IgD-negative memory B cell (primary cell): ENCODE results near the gene BLOC1S1. TPM values are rescaled to one million over a fixed set of nuclear protein-coding genes. Genes with fewer than 3 reads are reported as not detected.
A peak's percentile ranks its signal among the peaks of the same experiment; 100 is the strongest.

ENCODE experiments used
- H3K27ac Mint-ChIP-seq, 3 donors: one replicate each; pipeline ENCODE4 v1.8.0; 2020 to 2022; ENCODE audit warnings: mild to moderate bottlenecking in 3 of 3, mixed read lengths in 3 of 3, moderate library complexity in 1 of 3
- H3K27me3 Mint-ChIP-seq: one replicate; pipeline ENCODE4 v1.8.0; 2021; ENCODE audit warnings: mixed read lengths
- H3K36me3 Mint-ChIP-seq: one replicate; pipeline ENCODE4 v1.8.0; 2020; ENCODE audit warnings: mild to moderate bottlenecking, mixed read lengths
- H3K4me1 Mint-ChIP-seq, 3 donors: one replicate each; pipeline ENCODE4 v1.8.0; 2020 to 2022; ENCODE audit warnings: mixed read lengths in 3 of 3, mild to moderate bottlenecking in 1 of 3
- H3K4me3 Mint-ChIP-seq, 4 donors: one replicate each; pipeline ENCODE4 v1.8.0; 2020 to 2022; ENCODE audit warnings: mild to moderate bottlenecking in 4 of 4, mixed read lengths in 4 of 4, moderate library complexity in 3 of 4
- H3K9me3 Mint-ChIP-seq, 3 donors: one replicate each; pipeline ENCODE4 v1.8.0; 2020 to 2021; ENCODE audit warnings: mixed read lengths in 3 of 3, mild to moderate bottlenecking in 1 of 3
- polyA plus RNA-seq: library from polyadenylated mRNA; unstranded; fragments of 300-500 nt; fragmentation: Illumina TruSeq; gene quantifications from one replicate; pipeline ENCODE4 v1.2.3, GENCODE V29; 2021

BLOC1S1 gene
- polyA plus RNA-seq, 1 donor from 2014 or later = 174 TPM

DNA sequence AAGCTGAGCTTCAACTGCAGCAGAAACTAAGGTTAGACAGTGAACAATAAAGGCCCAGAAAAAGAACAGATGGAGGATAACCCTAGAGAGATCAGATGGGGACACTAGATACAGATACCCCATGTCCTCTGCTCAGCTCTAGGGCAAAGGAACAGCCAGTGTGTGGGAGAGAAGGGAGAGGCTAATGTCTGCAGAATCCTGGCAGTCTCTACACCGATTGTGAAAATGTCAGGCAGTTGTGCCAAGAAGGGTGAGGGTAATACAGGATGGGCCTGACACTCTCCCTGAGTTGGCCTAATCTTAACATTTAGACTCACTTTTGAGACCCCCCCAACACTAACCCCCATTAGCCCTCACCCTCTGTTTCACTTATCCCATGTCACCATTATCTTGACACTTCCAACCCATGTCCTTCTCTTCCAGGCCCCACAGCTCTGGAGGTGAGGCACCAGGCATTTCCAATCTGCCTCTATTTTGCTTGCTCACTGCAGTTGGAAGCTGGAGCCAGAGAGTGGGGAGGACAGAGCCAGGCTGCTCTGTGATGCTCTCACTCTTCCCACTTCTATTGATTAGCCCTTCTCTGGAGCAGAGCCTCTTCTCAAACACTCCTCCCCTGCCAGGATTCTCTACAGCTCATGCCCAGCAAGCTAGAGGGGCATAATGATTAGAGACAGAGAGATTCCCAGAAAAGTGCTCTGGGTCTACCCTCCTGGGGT lies 3.0 kb upstream of the BLOC1S1 start:
- peaks cover 5% of the 10 kb centered on the region for H3K27me3 Mint-ChIP-seq
- H3K9me3 Mint-ChIP-seq = no peaks in the 10 kb centered on the region
- H3K4me3 Mint-ChIP-seq = peak overlapping the region in 1 of 4 donors; percentile 28
- no peak overlapping the region for H3K27ac Mint-ChIP-seq
- H3K4me1 Mint-ChIP-seq = peaks cover 15 to 28% (median 24%) of the 10 kb centered on the region in 3 donors
- H3K36me3 Mint-ChIP-seq = no peaks in the 10 kb centered on the region

DNA sequence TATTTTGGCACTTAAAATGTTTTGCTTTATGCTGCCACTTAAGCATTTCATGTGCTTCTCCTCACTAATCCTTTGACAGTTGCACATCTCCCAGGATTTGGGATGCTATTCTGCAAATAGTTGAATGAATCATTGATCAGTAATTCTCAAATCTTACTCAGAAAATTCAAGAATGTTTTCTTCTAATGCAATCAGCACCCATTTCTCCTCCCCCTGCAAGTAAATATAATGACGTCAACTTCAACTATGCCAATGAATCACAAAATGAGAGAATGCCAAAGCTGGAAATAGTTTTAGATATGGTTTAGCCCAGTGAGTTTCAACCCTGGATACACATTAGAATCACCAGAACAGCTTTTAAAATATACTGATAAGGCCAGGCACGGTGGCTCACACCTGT lies 2.1 kb upstream of the BLOC1S1 start:
- Mint-ChIP-seq H3K4me1 (peaks cover 15 to 30% (median 22%) of the 10 kb centered on the region in 3 donors), H3K27ac (no peak overlapping the region), H3K4me3 (peak overlapping the region in 1 of 4 donors; percentile 28), H3K9me3 (no peaks in the 10 kb centered on the region), H3K27me3 (peaks cover 4% of the 10 kb centered on the region), H3K36me3 (no peaks in the 10 kb centered on the region)

DNA sequence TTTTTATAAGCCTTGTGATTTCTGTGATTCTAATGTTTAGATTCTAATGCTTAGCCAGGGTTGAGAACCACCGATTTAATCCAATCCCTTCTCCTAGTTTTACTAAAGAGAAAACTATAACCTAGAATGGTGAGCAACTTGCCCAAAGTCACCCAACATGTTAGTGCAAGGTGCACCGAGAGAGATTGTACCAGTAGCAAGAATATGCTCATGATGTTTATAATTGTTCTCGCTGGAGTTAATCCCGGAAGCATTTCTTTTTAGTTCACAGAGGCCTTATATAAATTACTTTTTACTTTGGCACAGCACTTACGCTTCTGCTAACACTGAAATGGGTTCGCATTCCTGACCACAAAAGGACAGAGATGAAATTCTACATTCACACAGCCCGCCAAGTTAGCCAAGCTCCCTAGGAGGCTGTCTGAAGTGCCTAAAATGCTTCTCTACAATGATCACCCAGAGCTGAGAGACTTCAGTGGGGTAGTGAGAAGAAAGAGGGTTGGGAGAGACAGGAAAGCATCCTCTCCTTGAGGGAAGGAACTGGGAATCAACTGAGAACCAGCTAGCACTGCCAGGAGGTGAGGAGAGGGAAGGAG lies 579 bp upstream of the BLOC1S1 start:
- H3K27me3 Mint-ChIP-seq = no peaks in the 10 kb centered on the region
- no peaks in the 10 kb centered on the region for H3K9me3 Mint-ChIP-seq
- peaks cover 15 to 30% (median 17%) of the 10 kb centered on the region in 3 donors for H3K4me1 Mint-ChIP-seq
- peak overlapping the region; percentile 88 to 97 (median 94) for H3K4me3 Mint-ChIP-seq
- no peaks in the 10 kb centered on the region for H3K36me3 Mint-ChIP-seq
- peak overlapping the region; percentile 92 to 99 (median 98) for H3K27ac Mint-ChIP-seq

DNA sequence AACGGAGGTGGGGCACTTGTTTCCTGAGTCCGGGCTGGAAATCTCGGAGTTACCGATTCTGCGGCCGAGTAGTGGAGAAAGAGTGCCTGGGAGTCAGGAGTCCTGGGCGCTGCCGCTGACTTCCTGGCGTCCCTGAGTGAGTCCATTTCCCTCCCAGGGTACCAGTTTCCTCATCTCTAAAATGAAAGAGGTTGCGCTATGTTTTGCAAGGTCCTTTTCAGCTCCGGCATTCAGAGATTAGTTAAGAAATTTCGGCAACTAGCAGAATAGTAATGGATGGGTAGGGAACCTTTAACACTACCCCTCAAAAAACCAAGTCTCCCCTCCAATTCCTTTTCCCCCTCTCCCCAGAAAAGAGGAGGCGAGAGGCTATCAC lies 724 bp downstream of the BLOC1S1 start:
- peaks cover 15 to 30% (median 17%) of the 10 kb centered on the region in 3 donors for H3K4me1 Mint-ChIP-seq
- peak overlapping the region; percentile 88 to 97 (median 94) for H3K4me3 Mint-ChIP-seq
- H3K36me3 Mint-ChIP-seq = no peaks in the 10 kb centered on the region
- H3K9me3 Mint-ChIP-seq = no peaks in the 10 kb centered on the region
- peak overlapping the region; percentile 92 to 99 (median 98) for H3K27ac Mint-ChIP-seq
- H3K27me3 Mint-ChIP-seq = no peaks in the 10 kb centered on the region

DNA sequence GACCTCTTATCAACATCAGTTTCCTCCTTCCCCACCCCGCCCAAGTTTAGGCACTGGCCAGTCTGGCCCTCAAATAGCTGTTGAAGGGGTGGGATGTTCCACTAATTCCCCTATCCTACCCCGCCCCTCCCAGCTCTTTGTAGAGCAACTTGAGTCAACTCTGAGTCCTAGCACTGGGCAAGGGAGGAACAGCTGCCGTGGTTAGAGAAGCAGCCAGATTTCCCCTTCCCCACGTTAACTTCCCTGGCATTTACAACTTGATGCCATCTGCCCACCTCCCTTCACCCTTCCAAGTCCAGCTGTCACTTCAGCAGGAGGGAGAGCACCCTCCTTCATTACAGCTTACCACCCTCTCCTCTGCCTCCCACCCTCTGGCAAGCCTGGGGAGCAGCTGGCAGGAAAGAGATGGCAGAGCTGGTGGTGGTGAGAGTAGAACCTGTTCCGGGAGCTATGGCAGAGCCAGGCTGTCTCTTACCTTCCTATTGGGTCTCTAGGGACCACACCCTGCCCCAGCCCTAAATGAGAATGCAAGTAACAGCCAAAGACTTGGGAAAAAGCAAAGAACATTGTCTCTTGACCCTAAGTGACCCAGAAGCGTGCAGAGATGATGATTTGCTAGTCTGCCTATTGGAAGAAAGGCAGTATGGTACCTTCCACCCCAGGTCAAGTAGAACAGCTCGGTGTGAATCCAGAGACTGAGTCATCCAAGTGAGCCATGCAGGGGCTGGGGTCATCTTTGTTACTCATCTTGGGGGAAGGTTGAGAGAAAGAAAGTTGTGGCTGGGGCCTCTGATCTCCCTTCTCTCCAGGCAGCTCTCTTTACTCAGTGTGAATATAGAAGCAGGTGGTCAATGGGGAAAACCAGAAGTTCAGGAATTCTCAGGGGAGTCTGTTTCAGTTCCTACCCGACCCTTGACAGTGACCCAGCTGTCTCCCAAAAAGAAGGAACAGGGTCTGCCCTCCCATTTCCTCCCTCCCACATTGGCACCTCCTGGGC lies 1.5 kb downstream of the BLOC1S1 start:
- H3K4me3 Mint-ChIP-seq = peak overlapping the region; percentile 88 to 97 (median 94)
- no peaks in the 10 kb centered on the region for H3K27me3 Mint-ChIP-seq
- H3K4me1 Mint-ChIP-seq = peaks cover 15 to 30% (median 19%) of the 10 kb centered on the region in 3 donors
- H3K27ac Mint-ChIP-seq = peak overlapping the region; percentile 76 to 99 (median 92)
- H3K36me3 Mint-ChIP-seq = no peaks in the 10 kb centered on the region
- no peaks in the 10 kb centered on the region for H3K9me3 Mint-ChIP-seq

DNA sequence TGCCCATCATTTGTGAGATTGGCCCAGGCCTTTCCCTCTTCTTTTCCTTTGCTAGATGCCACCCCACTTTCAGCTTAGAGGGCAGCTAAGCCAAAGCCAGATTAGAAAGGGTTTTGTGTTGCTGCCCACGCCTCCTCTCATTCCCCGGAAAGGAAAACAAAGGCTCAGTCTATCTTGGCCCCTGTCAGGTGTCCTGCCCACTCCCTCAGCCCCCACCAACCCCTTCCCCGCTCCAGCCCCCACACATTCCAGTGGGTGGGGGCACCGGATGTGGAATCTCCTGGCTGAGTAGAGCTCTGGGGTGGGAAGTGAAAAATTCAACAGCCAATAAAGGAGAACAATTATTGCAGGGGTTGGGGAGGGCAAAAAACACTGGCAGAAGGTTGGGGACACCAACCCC lies 2.2 kb downstream of the BLOC1S1 start:
- H3K27ac Mint-ChIP-seq = peak overlapping the region in 1 of 3 donors; percentile 76
- H3K27me3 Mint-ChIP-seq = no peaks in the 10 kb centered on the region
- peak overlapping the region in 3 of 4 donors; percentile 22 to 88 (median 30) for H3K4me3 Mint-ChIP-seq
- H3K4me1 Mint-ChIP-seq = peaks cover 15 to 30% (median 18%) of the 10 kb centered on the region in 3 donors
- no peaks in the 10 kb centered on the region for H3K36me3 Mint-ChIP-seq
- H3K9me3 Mint-ChIP-seq = no peaks in the 10 kb centered on the region

DNA sequence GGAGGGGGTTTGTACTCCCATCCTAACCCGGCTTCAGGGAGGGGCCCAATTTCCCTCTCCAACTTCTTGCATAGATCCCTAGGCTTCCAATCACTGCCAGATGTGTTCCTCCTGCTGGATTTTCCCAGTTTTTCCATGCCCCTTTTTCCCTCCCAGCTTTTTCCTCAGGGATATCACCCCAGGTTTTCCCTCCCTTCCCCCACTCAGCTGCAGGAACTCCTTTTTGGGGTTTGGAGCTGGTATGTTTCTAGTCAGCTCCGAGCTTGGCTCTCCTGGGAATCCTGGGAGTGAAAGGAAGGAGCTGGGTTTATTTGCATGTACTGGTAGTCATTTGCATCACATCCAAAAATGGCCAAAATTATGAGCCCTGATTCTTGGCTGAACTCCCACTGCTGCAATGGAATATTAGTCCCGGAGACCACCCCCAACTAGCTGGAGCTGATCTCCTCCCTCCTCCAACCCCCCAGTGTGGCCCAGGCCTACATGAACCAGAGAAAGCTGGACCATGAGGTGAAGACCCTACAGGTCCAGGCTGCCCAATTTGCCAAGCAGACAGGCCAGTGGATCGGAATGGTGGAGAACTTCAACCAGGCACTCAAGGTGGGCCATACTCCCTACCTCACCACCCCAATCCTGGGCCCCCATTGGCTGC lies 2.9 kb downstream of the BLOC1S1 start:
- H3K36me3 Mint-ChIP-seq = no peaks in the 10 kb centered on the region
- no peaks in the 10 kb centered on the region for H3K9me3 Mint-ChIP-seq
- H3K4me1 Mint-ChIP-seq = peaks cover 21 to 33% (median 21%) of the 10 kb centered on the region in 3 donors
- peak overlapping the region in 1 of 3 donors; percentile 42 for H3K27ac Mint-ChIP-seq
- H3K4me3 Mint-ChIP-seq = peak overlapping the region in 1 of 4 donors; percentile 47
- H3K27me3 Mint-ChIP-seq = no peaks in the 10 kb centered on the region

DNA sequence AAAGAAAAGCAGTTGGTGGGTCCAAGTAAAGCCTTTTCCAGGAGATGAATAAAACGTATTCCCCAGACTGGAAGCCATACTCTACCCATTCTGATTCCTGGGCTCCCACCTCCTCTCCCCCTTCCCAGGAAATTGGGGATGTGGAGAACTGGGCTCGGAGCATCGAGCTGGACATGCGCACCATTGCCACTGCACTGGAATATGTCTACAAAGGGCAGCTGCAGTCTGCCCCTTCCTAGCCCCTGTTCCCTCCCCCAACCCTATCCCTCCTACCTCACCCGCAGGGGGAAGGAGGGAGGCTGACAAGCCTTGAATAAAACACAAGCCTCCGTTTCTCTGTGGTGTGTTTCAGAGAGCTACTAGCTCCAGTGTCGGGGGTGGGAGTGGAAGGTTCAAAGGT lies 3.5 kb downstream of the BLOC1S1 start:
- H3K27ac Mint-ChIP-seq = peak overlapping the region in 1 of 3 donors; percentile 42
- H3K9me3 Mint-ChIP-seq = no peaks in the 10 kb centered on the region
- H3K36me3 Mint-ChIP-seq = no peaks in the 10 kb centered on the region
- peak overlapping the region in 1 of 4 donors; percentile 35 for H3K4me3 Mint-ChIP-seq
- peaks cover 21 to 33% (median 22%) of the 10 kb centered on the region in 3 donors for H3K4me1 Mint-ChIP-seq
- H3K27me3 Mint-ChIP-seq = no peaks in the 10 kb centered on the region

DNA sequence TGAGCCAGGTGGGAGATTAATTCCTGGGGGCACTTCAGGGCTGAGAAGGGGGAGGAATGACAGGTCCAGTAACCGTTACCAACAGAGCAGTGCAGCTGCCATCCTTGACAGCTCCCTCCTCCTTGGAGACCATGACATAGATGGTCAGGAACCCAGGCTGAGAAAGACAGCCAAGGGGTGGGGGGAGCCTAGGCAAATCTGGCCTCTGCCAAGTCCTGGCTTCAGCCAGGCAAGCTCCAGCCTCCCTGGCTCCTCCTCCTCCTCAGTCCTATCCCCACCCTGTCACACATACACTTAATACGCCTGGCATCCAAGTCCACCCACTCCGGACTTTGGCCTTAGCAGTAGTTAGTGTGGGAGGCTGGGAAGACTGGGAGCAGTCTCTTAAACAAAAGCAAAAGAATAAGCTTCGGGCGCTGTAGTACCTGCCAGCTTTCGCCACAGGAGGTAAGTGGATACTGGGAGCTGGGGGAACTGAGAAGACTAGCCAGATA lies 4.3 kb downstream of the BLOC1S1 start, which contains the start of gene RDH5:
TSS of gene RDH5 (plus strand) at position 323 of the 494 bp plus-strand sequence. CDS start 792 bp downstream, outside the sequence.
- Mint-ChIP-seq H3K4me3 (peak within 1 kb of the TSS in 1 of 4 donors; percentile 35), H3K27me3 (no peaks in the 10 kb centered on the region), H3K36me3 (no peaks in the 10 kb centered on the region), H3K9me3 (no peaks in the 10 kb centered on the region), H3K27ac (peak within 1 kb of the TSS in 1 of 3 donors; percentile 56), H3K4me1 (peaks cover 23 to 38% (median 28%) of the 10 kb centered on the region in 3 donors)

DNA sequence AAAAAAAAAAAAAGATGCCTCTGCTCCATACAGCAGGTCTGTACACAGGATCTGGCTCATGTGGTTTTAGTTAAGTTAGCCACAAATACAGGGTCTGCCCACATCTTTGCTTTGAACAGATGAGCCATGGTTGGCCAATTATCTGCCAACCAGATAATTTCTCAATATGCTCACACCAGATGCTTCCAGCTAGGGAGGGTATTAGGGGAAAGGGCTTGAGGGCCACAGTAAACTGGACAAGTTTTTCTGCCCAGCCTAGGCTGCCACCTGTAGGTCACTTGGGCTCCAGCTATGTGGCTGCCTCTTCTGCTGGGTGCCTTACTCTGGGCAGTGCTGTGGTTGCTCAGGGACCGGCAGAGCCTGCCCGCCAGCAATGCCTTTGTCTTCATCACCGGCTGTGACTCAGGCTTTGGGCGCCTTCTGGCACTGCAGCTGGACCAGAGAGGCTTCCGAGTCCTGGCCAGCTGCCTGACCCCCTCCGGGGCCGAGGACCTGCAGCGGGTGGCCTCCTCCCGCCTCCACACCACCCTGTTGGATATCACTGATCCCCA lies 5.1 kb downstream of the BLOC1S1 start:
- Mint-ChIP-seq H3K27me3 (no peaks in the 10 kb centered on the region), H3K4me3 (no peak overlapping the region), H3K36me3 (no peaks in the 10 kb centered on the region)

DNA sequence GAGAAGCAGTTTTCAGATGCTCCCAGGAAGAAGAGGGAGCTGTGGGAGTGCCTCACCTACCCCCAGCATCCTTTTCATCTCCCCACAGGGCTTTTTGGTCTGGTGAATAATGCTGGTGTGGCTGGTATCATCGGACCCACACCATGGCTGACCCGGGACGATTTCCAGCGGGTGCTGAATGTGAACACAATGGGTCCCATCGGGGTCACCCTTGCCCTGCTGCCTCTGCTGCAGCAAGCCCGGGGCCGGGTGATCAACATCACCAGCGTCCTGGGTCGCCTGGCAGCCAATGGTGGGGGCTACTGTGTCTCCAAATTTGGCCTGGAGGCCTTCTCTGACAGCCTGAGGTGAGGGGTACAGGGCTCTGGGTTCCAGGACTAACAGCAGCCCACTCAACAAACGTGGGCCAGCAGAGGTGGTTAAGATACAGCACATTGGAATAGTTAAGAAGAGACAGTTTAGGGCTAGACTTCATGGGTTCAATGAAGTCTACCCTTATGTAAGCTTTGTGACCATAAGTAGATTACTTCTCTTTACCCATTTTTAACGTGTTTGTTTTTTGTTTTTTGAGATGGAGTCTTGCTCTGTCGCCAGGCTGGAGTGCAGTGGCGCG lies 5.9 kb downstream of the BLOC1S1 start:
- Mint-ChIP-seq H3K27ac (peak overlapping the region in 1 of 3 donors; percentile 10), H3K27me3 (no peaks in the 10 kb centered on the region), H3K4me3 (peak overlapping the region in 2 of 4 donors; percentile 47 to 52), H3K36me3 (no peaks in the 10 kb centered on the region), H3K4me1 (peaks cover 19 to 38% (median 23%) of the 10 kb centered on the region in 3 donors), H3K9me3 (no peaks in the 10 kb centered on the region)

More for the DNA sequence above, 5.1 kb downstream of the BLOC1S1 start:
- peaks cover 21 to 33% (median 21%) of the 10 kb centered on the region in 3 donors for H3K4me1 Mint-ChIP-seq
- H3K27ac Mint-ChIP-seq = peak overlapping the region in 1 of 3 donors; percentile 56
- H3K9me3 Mint-ChIP-seq = no peaks in the 10 kb centered on the region

DNA sequence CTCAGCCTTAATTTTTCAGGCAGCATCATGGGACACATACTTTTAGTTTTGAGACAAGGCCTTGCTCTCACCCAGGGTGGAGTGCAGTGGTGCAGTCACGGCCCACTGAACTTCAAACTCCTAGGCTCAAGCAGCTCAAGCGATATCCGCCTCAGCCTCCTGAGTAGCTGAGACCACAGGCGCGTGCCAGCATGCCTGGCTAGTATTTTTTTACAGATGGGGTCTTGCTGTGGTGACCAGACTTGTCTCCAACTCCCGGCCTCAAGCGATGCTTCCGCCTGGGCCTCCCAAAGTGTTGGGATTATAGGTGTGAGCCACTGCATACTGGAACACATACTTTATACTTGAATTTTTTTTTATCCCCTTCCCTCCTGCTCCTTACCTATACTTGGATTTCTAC lies 7.1 kb downstream of the BLOC1S1 start:
- Mint-ChIP-seq H3K4me1 (peaks cover 23 to 35% (median 27%) of the 10 kb centered on the region in 3 donors), H3K27ac (peak overlapping the region in 1 of 3 donors; percentile 59), H3K36me3 (no peaks in the 10 kb centered on the region), H3K27me3 (no peaks in the 10 kb centered on the region), H3K9me3 (no peaks in the 10 kb centered on the region), H3K4me3 (peak overlapping the region in 1 of 4 donors; percentile 75)

DNA sequence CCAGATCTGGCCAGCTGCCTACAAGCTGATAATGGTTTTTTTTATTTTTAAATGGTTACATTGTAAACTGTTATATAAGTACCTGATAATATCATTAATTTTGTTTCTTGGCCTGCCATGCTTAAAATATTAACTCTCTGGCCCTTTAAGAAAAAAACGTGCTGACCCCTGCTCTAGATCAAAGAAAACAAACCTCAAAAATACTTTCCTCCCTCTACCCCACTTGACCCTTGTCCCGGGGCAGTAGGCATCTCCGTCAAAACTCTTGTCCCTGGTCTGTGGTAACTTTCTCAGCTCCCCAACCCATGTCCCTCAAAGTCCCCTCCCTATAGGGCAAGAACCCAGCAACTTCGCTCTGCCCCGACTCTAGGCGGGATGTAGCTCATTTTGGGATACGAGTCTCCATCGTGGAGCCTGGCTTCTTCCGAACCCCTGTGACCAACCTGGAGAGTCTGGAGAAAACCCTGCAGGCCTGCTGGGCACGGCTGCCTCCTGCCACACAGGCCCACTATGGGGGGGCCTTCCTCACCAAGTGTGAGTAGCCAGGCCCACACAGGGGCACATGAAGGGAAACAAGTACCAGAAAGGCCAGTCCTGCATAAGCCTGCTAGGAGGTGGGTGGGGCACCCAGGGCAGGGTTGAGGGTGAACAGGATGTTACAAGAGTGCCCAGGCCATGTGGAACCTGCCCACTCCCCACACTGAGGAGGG lies 7.8 kb downstream of the BLOC1S1 start:
- no peaks in the 10 kb centered on the region for H3K9me3 Mint-ChIP-seq
- H3K4me1 Mint-ChIP-seq = peaks cover 23 to 29% (median 23%) of the 10 kb centered on the region in 3 donors
- H3K4me3 Mint-ChIP-seq = peak overlapping the region in 1 of 4 donors; percentile 75
- H3K27me3 Mint-ChIP-seq = no peaks in the 10 kb centered on the region
- H3K36me3 Mint-ChIP-seq = no peaks in the 10 kb centered on the region
- H3K27ac Mint-ChIP-seq = peak overlapping the region in 2 of 3 donors; percentile 37 to 59
